IMR-90 (cell line): ENCODE measurements around the gene BRD3. TPM values are rescaled to one million over a fixed set of nuclear protein-coding genes. Genes with fewer than 3 reads are reported as not detected.

Experiments
- ATAC-seq: fragments of 200-7000 bp; cut with Tn5 transposase; 2 replicates; pipeline ENCODE4 v1.9.1; 2020; ENCODE audit warnings: low read depth, mild to moderate bottlenecking, moderate library complexity
- BruUV-seq: library from RNA; stranded (reverse); fragments of 400-500 nt; replicated peaks from 2 replicates; lab custom pipeline; 2021; lab: Mats Ljungman, UMichigan
- CTCF ChIA-PET: fragments of 300-600 bp; formaldehyde crosslinking; extraction: SDS; loops from one replicate; lab custom pipeline; 2021; ENCODE audit warnings: antibody characterized with exemption; lab: Yijun Ruan, JAX
- POLR2A ChIA-PET: fragments of 300-600 bp; sonication (Branson Sonifier 250); formaldehyde crosslinking; loops from one replicate; lab custom pipeline; 2022; ENCODE audit warnings: antibody characterized with exemption; ENCODE audit not compliant: unreplicated experiment; lab: Charles Lee
- DNase-seq: peaks from one replicate; pipeline ENCODE4 v3.0.0; 2013
- H2AFZ ChIP-seq: replicated peaks from 2 replicates; pipeline ENCODE3; 2013; ENCODE audit warnings: low read length, mild to moderate bottlenecking; ENCODE audit not compliant: poor library complexity
- H2AK5ac ChIP-seq: 2 replicates; pipeline ENCODE4 v1.6.1; 2013; ENCODE audit warnings: low read depth, low read length, inconsistent platforms
- H2AK9ac ChIP-seq: replicated peaks from 2 replicates; pipeline ENCODE3; 2013; ENCODE audit warnings: mild to moderate bottlenecking, low read depth, low read length, moderate library complexity; ENCODE audit not compliant: poor library complexity
- H2BK120ac ChIP-seq: 2 replicates; pipeline ENCODE4 v1.6.1; 2013; ENCODE audit warnings: low read depth, low read length, inconsistent platforms
- H2BK15ac ChIP-seq: 3 replicates; pipeline ENCODE4 v1.6.1; 2013; ENCODE audit warnings: low read depth, low read length, inconsistent platforms
- H2BK20ac ChIP-seq: 2 replicates; pipeline ENCODE4 v1.6.1; 2013; ENCODE audit warnings: low read depth, mild to moderate bottlenecking, inconsistent platforms, low read length, moderate library complexity
- H2BK5ac ChIP-seq: 2 replicates; pipeline ENCODE4 v1.6.1; 2013; ENCODE audit warnings: mild to moderate bottlenecking, low read depth, low read length, inconsistent platforms; ENCODE audit not compliant: poor library complexity, severe bottlenecking
- H3K14ac ChIP-seq: replicated peaks from 2 replicates; pipeline ENCODE4 v1.6.1; 2013; ENCODE audit warnings: low read depth, low read length, inconsistent platforms
- H3K18ac ChIP-seq: 2 replicates; pipeline ENCODE4 v1.6.1; 2013; ENCODE audit warnings: low read depth, low read length, control low read depth
- H3K23ac ChIP-seq: 2 replicates; pipeline ENCODE4 v1.6.1; 2013; ENCODE audit warnings: low read depth, low read length, inconsistent platforms
- H3K27ac ChIP-seq: 2 replicates; pipeline ENCODE4 v1.5.1; 2013; ENCODE audit warnings: mild to moderate bottlenecking, control low read depth, low read length; ENCODE audit not compliant: insufficient read depth
- H3K27me3 ChIP-seq: 2 replicates; pipeline ENCODE4 v1.6.1; 2013; ENCODE audit warnings: low read length; ENCODE audit not compliant: control insufficient read depth, insufficient read depth
- H3K36me3 ChIP-seq: 2 replicates; pipeline ENCODE4 v1.6.1; 2013; ENCODE audit warnings: low read length, mixed read lengths; ENCODE audit not compliant: control insufficient read depth, insufficient read depth
- H3K4ac ChIP-seq: 2 replicates; pipeline ENCODE4 v1.6.1; 2013; ENCODE audit warnings: low read depth, low read length, inconsistent platforms
- H3K4me1 ChIP-seq: 2 replicates; pipeline ENCODE4 v1.6.1; 2013; ENCODE audit warnings: low read length, mixed read lengths; ENCODE audit not compliant: control insufficient read depth, insufficient read depth
- H3K4me2 ChIP-seq: 2 replicates; pipeline ENCODE4 v1.6.1; 2013; ENCODE audit warnings: low read depth, mild to moderate bottlenecking, control low read depth, low read length, moderate library complexity
- H3K4me3 ChIP-seq: 2 replicates; pipeline ENCODE4 v1.5.1; 2013; ENCODE audit warnings: low read depth, mild to moderate bottlenecking, control low read depth, low read length, moderate library complexity; ENCODE audit not compliant: insufficient read depth
- H3K56ac ChIP-seq: 2 replicates; pipeline ENCODE4 v1.6.1; 2013; ENCODE audit warnings: low read length, inconsistent platforms; ENCODE audit not compliant: insufficient read depth; ENCODE audit errors: extremely low read depth
- H3K79me1 ChIP-seq, 2 experiments: 2 replicates each; pipeline ENCODE4 v1.6.1; 2013; ENCODE audit warnings: low read length in 2 of 2, inconsistent platforms in 1 of 2, low read depth in 1 of 2
- H3K9ac ChIP-seq: 2 replicates; pipeline ENCODE4 v1.6.1; 2013; ENCODE audit warnings: low read depth, low read length, control low read depth
- H3K9me1 ChIP-seq: 2 replicates; pipeline ENCODE4 v1.6.1; 2013; ENCODE audit warnings: low read length, inconsistent platforms; ENCODE audit not compliant: insufficient read depth
- H3K9me3 ChIP-seq: 2 replicates; pipeline ENCODE4 v1.6.1; 2013; ENCODE audit warnings: low read length; ENCODE audit not compliant: control insufficient read depth, insufficient read depth
- H4K20me1 ChIP-seq: 2 replicates; pipeline ENCODE4 v1.6.1; 2013; ENCODE audit warnings: low read length, inconsistent platforms; ENCODE audit not compliant: insufficient read depth
- H4K5ac ChIP-seq: 2 replicates; pipeline ENCODE4 v1.6.1; 2013; ENCODE audit warnings: mild to moderate bottlenecking, low read depth, low read length, control low read depth
- H4K8ac ChIP-seq, 2 experiments: 2 replicates each; pipeline ENCODE4 v1.6.1; 2013; ENCODE audit warnings: low read depth in 2 of 2, low read length in 2 of 2, control low read depth in 1 of 2, inconsistent platforms in 1 of 2
- H4K91ac ChIP-seq: 2 replicates; pipeline ENCODE4 v1.6.1; 2013; ENCODE audit warnings: low read depth, low read length, inconsistent platforms; ENCODE audit not compliant: insufficient read depth
- BHLHE40 ChIP-seq: fragments of 150-350 bp; IDR thresholded peaks from 2 replicates; pipeline ENCODE4 v1.6.1; 2016; ENCODE audit warnings: mild to moderate bottlenecking, low read depth, low read length
- CEBPB ChIP-seq: IDR thresholded peaks from 2 replicates; pipeline ENCODE4 v1.6.1; 2012; ENCODE audit warnings: low read depth, low read length, improper control_type of control experiment
- CHD1 ChIP-seq: IDR thresholded peaks from 2 replicates; pipeline ENCODE4 v1.6.1; 2012; ENCODE audit warnings: low read depth, low read length, improper control_type of control experiment
- ELK1 ChIP-seq: fragments of 150-350 bp; IDR thresholded peaks from 2 replicates; pipeline ENCODE4 v1.6.1; 2016; ENCODE audit warnings: low read depth, mild to moderate bottlenecking, low read length, moderate library complexity, borderline replicate concordance
- FOS ChIP-seq: fragments of 150-350 bp; IDR thresholded peaks from 2 replicates; pipeline ENCODE4 v1.6.1; 2016; ENCODE audit warnings: low read depth, low read length
- MAFK ChIP-seq: IDR thresholded peaks from 2 replicates; pipeline ENCODE4 v1.6.1; 2012; ENCODE audit warnings: low read depth, low read length, improper control_type of control experiment
- MAZ ChIP-seq: IDR thresholded peaks from 2 replicates; pipeline ENCODE4 v1.6.1; 2012; ENCODE audit warnings: low read depth, mild to moderate bottlenecking, low read length, improper control_type of control experiment, moderate library complexity, borderline replicate concordance
- MXI1 ChIP-seq: IDR thresholded peaks from 2 replicates; pipeline ENCODE4 v1.6.1; 2012; ENCODE audit warnings: low read depth, mild to moderate bottlenecking, low read length, moderate library complexity, borderline replicate concordance
- NFE2L2 ChIP-seq: fragments of 150-350 bp; IDR thresholded peaks from 2 replicates; pipeline ENCODE4 v1.6.1; 2016; ENCODE audit warnings: low read depth, mild to moderate bottlenecking, low read length
- POLR2A ChIP-seq: IDR thresholded peaks from 2 replicates; pipeline ENCODE4 v1.6.1; 2012; ENCODE audit warnings: mild to moderate bottlenecking, low read depth, low read length
- RAD21 ChIP-seq: IDR thresholded peaks from 2 replicates; pipeline ENCODE4 v1.6.1; 2012; ENCODE audit warnings: low read length, improper control_type of control experiment
- RCOR1 ChIP-seq: IDR thresholded peaks from 2 replicates; pipeline ENCODE4 v1.6.1; 2012; ENCODE audit warnings: mild to moderate bottlenecking, low read length, improper control_type of control experiment; ENCODE audit not compliant: insufficient replicate concordance
- RFX5 ChIP-seq: IDR thresholded peaks from 2 replicates; pipeline ENCODE4 v1.8.0; 2012; ENCODE audit warnings: low read depth, mild to moderate bottlenecking, low read length, moderate library complexity
- SMC3 ChIP-seq: fragments of 150-350 bp; IDR thresholded peaks from 2 replicates; pipeline ENCODE4 v1.6.1; 2016; ENCODE audit warnings: low read depth, mild to moderate bottlenecking, antibody characterized with exemption, low read length, moderate library complexity
- WGBS, 2 experiments: methylation state at CpG; one replicate each; pipeline versions ENCODE4 v1.1.5 to v1.1.7; 2013; ENCODE audit warnings: missing lambda C conversion rate in 2 of 2; ENCODE audit not compliant: insufficient read length in 1 of 2; ENCODE audit errors: extremely low coverage in 2 of 2; 5-methylcytosine and 5-hydroxymethylcytosine counted together
- dilution Hi-C: fragments of 300-500 bp; cut with HindIII; formaldehyde crosslinking; loops from one replicate; pipeline ENCODE4 v1.14.3; 2018; ENCODE audit warnings: low sequenced_read_pairs; ENCODE audit not compliant: unreplicated experiment
- in situ Hi-C: fragments of 300-500 bp; cut with MboI; formaldehyde crosslinking; loops from 3 replicates; pipeline ENCODE4 v1.14.3; 2019; ENCODE audit warnings: low sequenced_read_pairs, inconsistent platforms, mixed read lengths
- intact Hi-C: fragments of 100-400 bp; cut with micrococcal nuclease; formaldehyde crosslinking; loops from 2 replicates; pipeline ENCODE4 v1.10.0; 2022
- polyA plus RNA-seq, 3 experiments: library from polyadenylated mRNA; depleted of rRNA; stranded (reverse); fragments of >200 nt; gene quantifications; 2 replicates each; pipeline ENCODE4 v1.2.3, GENCODE V29; 2012; ENCODE audit warnings: low replicate concordance in 1 of 3
- total RNA-seq: library from RNA; depleted of rRNA; stranded (reverse); fragments of >200 nt; gene quantifications from 2 replicates; pipeline ENCODE4 v1.2.3, GENCODE V29; 2012

BRD3 gene
- total and polyA plus RNA-seq, 2 of the 4 experiments (the other 2 are of a cell fraction) = 2.2 to 7.1 TPM

- no peak overlapping the region for H3K27ac ChIP-seq
- no peak overlapping the region for H2AFZ ChIP-seq
- H3K36me3 ChIP-seq = peaks cover 71% of the 10 kb centered on the region
- no peaks in the 10 kb centered on the region for H3K9me3 ChIP-seq
- peaks cover 7 to 16% of the 10 kb centered on the region in 2 experiments; a peak in 3 of 4 replicates for H3K79me1 ChIP-seq
- H2BK20ac ChIP-seq = no peak overlapping the region
- whole genome bisulfite sequencing, 2 experiments = 97% methylated on average over 11 of the region's 26 CpGs; no CpG with 5 or more reads in 1 of the 2 experiments
- peak overlapping the region; percentile 55 for H2AK9ac ChIP-seq
- no peak overlapping the region for H3K4me2 ChIP-seq
- no peak overlapping the region for H3K14ac ChIP-seq
- H3K9ac ChIP-seq = no peak overlapping the region
- H2AK5ac ChIP-seq = no peak overlapping the region
- no peak overlapping the region for H4K91ac ChIP-seq
- no peak overlapping the region for H3K23ac ChIP-seq
- no peaks in the 10 kb centered on the region for H3K27me3 ChIP-seq
- H3K4ac ChIP-seq = no peak overlapping the region
- H3K4me1 ChIP-seq = no peaks in the 10 kb centered on the region
- ChIA-PET POLR2A (no interaction called here), CTCF (no interaction called here)
- peaks cover 3% of the 10 kb centered on the region for H4K20me1 ChIP-seq
- no peaks in the 10 kb centered on the region for H3K9me1 ChIP-seq
- no peak overlapping the region for H2BK5ac ChIP-seq
- no peak overlapping the region for H3K4me3 ChIP-seq
- intact Hi-C loops = no loop called here
- H2BK15ac ChIP-seq = no peak overlapping the region
- no peak overlapping the region for H4K5ac ChIP-seq
- no peak for ATAC-seq
- no peak overlapping the region for H3K18ac ChIP-seq
- in situ Hi-C loops = no loop called here
- H4K8ac ChIP-seq = no peak overlapping the region
- no peak for DNase-seq
- TF ChIP-seq SMC3 (no peak), NFE2L2 (no peak), RAD21 (no peak), FOS (no peak), MAFK (no peak), RFX5 (no peak), POLR2A (no peak), ELK1 (no peak), MXI1 (no peak), MAZ (no peak), RCOR1 (no peak), BHLHE40 (no peak), CEBPB (no peak), CHD1 (no peak)
- H3K56ac ChIP-seq = no peak overlapping the region
- no TSS peak for BruUV-seq
- no peak overlapping the region for H2BK120ac ChIP-seq
- dilution Hi-C loops = no loop called here
Measured at GRCh38 chr9:134045841-134046544, 21.8 kb downstream of the BRD3 start.
